Activated T-cell treated with anti-CD3 and anti-CD28 coated beads, Interleukin-2, amount 50 U/mL, for 4 hours (primary cell): Measurements from ENCODE around the gene CAMK2G. TPM values are rescaled to one million over a fixed set of nuclear protein-coding genes. Genes with fewer than 3 reads are reported as not detected.
"Not testable (repeated sequence)": the region's sequence is repeated elsewhere in the genome, so short reads cannot be mapped to it uniquely, and the experiment has no call there.

Experiments
- ATAC-seq, 2 donors: fragments of 200-7000 bp; cut with Tn5 transposase; one replicate each; pipeline ENCODE4 v1.10.0; 2021
- DNase-seq: peaks from one replicate; pipeline ENCODE4 v3.0.0-alpha.2; 2020
- H3K27me3 Mint-ChIP-seq: one replicate; pipeline ENCODE4 v1.8.0; 2021; ENCODE audit warnings: low read depth, mixed read lengths
- H3K36me3 Mint-ChIP-seq: one replicate; pipeline ENCODE4 v1.8.0; 2022; ENCODE audit warnings: mixed read lengths; ENCODE audit not compliant: insufficient read depth
- H3K4me1 Mint-ChIP-seq: one replicate; pipeline ENCODE4 v1.8.0; 2021; ENCODE audit warnings: low read depth, mixed read lengths
- H3K4me3 Mint-ChIP-seq: one replicate; pipeline ENCODE4 v1.8.0; 2021; ENCODE audit warnings: mild to moderate bottlenecking, moderate library complexity, mixed read lengths
- H3K9me3 Mint-ChIP-seq: one replicate; pipeline ENCODE4 v1.8.0; 2021; ENCODE audit warnings: mixed read lengths
- total RNA-seq, 3 donors: library from RNA; stranded (reverse); gene quantifications; one replicate each; pipeline ENCODE4 v1.2.1, GENCODE V29; 2021

Gene CAMK2G
- total RNA-seq, 3 donors from 2014 or later, result 14.5 to 20.7 (median 16.6) TPM

GRCh38 chr10:73802276-73802991, 71.9 kb downstream of the CAMK2G start:
- no peak for DNase-seq
- no peaks in the 10 kb centered on the region for H3K9me3 Mint-ChIP-seq
- no peak overlapping the region for H3K4me3 Mint-ChIP-seq
- peaks cover 43% of the 10 kb centered on the region for H3K36me3 Mint-ChIP-seq
- peaks cover 26% of the 10 kb centered on the region for H3K4me1 Mint-ChIP-seq
- ATAC-seq, result no peak
- H3K27me3 Mint-ChIP-seq, result no peaks in the 10 kb centered on the region

GRCh38 chr10:73801253-73801590, 73.1 kb downstream of the CAMK2G start:
- H3K27me3 Mint-ChIP-seq, result no peaks in the 10 kb centered on the region

GRCh38 chr10:73800560-73801252, 73.6 kb downstream of the CAMK2G start:
- DNase-seq, result no peak
- H3K4me3 Mint-ChIP-seq, result no peak overlapping the region
- peaks cover 33% of the 10 kb centered on the region for H3K36me3 Mint-ChIP-seq
- H3K4me1 Mint-ChIP-seq, result peaks cover 9% of the 10 kb centered on the region
- ATAC-seq, result no peak
- no peaks in the 10 kb centered on the region for H3K9me3 Mint-ChIP-seq
- H3K27me3 Mint-ChIP-seq, result no peaks in the 10 kb centered on the region

More at GRCh38 chr10:73801253-73801590, 73.1 kb downstream of the CAMK2G start:
- Mint-ChIP-seq H3K4me1 (peaks cover 14% of the 10 kb centered on the region), H3K4me3 (no peak overlapping the region), H3K36me3 (peaks cover 35% of the 10 kb centered on the region), H3K9me3 (no peaks in the 10 kb centered on the region)
- ATAC-seq (no peak), DNase-seq (no peak)

DNA sequence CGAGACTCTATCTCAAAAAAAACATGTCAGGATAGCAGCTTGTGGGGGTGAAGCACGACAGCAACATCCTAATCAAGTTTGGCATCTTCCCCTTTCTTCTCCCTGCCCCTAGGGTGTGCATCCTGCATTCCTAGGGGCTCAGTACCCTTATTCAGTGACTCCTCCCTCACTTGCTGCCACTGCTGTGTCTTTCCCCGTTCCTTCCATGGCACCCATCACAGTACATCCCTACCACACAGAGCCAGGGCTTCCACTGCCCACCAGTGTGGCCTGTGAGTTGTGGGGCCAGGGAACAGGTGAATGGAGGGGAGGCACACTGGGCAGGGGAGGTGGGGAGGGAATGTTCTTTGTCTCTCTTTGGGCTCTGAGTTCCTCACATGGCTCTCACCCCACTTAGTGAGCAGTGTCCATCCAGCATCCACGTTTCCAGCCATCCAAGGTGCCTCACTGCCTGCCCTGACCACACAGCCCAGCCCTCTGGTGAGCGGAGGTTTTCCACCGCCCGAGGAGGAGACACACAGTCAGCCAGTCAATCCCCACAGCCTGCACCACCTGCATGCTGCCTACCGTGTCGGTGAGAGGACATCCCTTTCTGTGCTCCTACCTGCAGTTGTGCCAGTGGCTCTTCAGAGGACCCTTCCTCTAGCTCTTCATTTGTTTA, 74.3 kb downstream of the CAMK2G start:
- DNase-seq (no peak), ATAC-seq (no peak)
- H3K9me3 Mint-ChIP-seq, result no peaks in the 10 kb centered on the region
- peaks cover 6% of the 10 kb centered on the region for H3K4me1 Mint-ChIP-seq
- no peak overlapping the region for H3K4me3 Mint-ChIP-seq
- H3K27me3 Mint-ChIP-seq, result no peaks in the 10 kb centered on the region
- H3K36me3 Mint-ChIP-seq, result peaks cover 29% of the 10 kb centered on the region

DNA sequence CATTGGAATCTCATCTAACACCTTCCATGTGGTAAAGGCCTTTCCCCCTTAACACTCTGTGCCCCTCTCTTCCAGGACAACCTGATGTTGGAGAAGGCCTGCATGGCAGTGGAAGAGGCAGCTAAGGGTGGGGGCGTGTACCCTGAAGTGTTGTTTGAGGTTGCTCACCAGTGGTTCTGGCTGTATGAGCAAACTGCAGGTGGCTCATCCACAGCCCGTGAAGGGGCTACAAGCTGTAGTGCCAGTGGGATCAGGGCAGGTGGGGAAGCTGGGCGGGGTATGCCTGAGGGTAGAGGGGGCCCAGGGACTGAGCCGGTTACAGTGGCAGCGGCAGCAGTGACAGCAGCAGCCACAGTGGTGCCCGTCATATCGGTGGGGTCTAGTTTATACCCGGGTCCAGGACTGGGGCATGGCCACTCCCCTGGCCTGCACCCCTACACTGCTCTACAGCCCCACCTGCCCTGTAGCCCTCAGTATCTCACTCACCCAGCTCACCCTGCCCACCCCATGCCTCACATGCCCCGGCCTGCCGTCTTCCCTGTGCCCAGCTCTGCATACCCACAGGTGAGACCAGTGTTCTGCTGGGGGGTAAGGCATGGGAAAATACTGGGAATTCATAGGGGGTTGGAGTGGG, 75.3 kb downstream of the CAMK2G start:
- Mint-ChIP-seq H3K9me3 (no peaks in the 10 kb centered on the region), H3K27me3 (no peaks in the 10 kb centered on the region), H3K36me3 (peaks cover 32% of the 10 kb centered on the region), H3K4me1 (peaks cover 5% of the 10 kb centered on the region), H3K4me3 (no peak overlapping the region)
- DNase-seq (no peak), ATAC-seq (peak in 1 of 2 donors; percentile 29)

GRCh38 chr10:73798087-73798486, 76.3 kb downstream of the CAMK2G start:
- peaks cover 1% of the 10 kb centered on the region for H3K4me1 Mint-ChIP-seq

DNA sequence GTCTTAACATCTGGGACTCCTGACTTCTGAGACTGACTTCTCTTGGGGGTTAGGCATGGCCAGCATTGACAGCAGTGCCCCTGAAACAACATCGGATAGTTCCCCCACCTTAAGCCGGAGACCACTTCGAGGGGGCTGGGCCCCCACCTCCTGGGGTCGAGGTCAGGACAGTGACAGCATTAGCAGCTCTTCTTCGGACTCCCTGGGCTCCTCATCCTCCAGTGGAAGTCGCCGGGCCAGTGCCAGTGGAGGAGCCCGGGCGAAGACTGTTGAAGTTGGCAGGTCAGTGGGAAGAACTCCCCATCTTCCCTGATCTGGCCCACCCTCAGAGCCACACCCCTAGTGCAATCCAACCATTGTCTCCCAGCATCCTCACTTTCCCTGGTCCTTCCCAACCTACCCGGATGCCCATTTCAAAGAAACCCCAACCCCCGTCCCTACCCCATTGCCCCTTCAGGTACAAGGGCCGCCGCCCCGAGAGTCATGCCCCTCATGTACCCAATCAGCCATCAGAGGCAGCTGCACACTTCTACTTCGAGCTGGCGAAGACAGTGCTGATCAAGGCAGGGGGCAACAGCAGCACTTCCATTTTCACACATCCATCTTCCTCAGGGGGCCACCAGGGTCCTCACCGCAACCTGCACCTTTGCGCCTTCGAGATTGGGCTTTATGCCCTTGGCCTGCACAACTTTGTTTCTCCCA, 76.9 kb downstream of the CAMK2G start:
- Mint-ChIP-seq H3K27me3 (no peaks in the 10 kb centered on the region), H3K4me1 (peaks cover 1% of the 10 kb centered on the region), H3K36me3 (peaks cover 31% of the 10 kb centered on the region), H3K9me3 (no peaks in the 10 kb centered on the region), H3K4me3 (no peak overlapping the region)
- DNase-seq (no peak), ATAC-seq (no peak)

More at GRCh38 chr10:73798087-73798486, 76.3 kb downstream of the CAMK2G start:
- Mint-ChIP-seq H3K27me3 (no peaks in the 10 kb centered on the region), H3K9me3 (no peaks in the 10 kb centered on the region), H3K4me3 (no peak overlapping the region), H3K36me3 (peaks cover 32% of the 10 kb centered on the region)
- no peak for ATAC-seq
- DNase-seq, result no peak

DNA sequence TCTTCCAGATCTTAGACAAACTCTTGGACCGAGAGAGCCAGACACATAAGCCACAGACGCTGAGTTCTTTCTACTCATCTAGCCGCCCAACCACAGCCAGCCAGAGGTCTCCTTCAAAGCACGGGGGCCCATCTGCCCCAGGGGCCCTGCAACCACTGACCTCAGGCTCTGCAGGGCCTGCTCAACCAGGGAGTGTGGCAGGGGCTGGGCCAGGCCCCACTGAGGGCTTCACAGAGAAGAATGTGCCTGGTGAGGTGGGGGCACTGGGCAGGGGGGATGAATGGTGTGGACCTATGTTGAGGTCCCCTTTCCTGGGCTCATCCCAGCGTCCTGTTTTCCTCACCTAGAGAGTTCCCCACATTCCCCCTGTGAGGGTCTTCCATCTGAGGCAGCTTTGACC, 77.6 kb downstream of the CAMK2G start:
- peaks cover 1% of the 10 kb centered on the region for H3K4me1 Mint-ChIP-seq
- peaks cover 29% of the 10 kb centered on the region for H3K36me3 Mint-ChIP-seq
- DNase-seq (no peak), ATAC-seq (no peak)
- no peaks in the 10 kb centered on the region for H3K27me3 Mint-ChIP-seq
- H3K9me3 Mint-ChIP-seq, result no peaks in the 10 kb centered on the region
- H3K4me3 Mint-ChIP-seq, result no peak overlapping the region

GRCh38 chr10:73796035-73796434, 78.3 kb downstream of the CAMK2G start:
- not testable (repeated sequence) for ATAC-seq, H3K4me3 Mint-ChIP-seq, H3K4me1 Mint-ChIP-seq, H3K27me3 Mint-ChIP-seq, H3K9me3 Mint-ChIP-seq, DNase-seq
- H3K36me3 Mint-ChIP-seq, result peaks cover 33% of the 10 kb centered on the region

- H3K4me1 Mint-ChIP-seq, H3K9me3 Mint-ChIP-seq: not testable (repeated sequence)
- H3K36me3 Mint-ChIP-seq, result peaks cover 36% of the 10 kb centered on the region
These were observed 78.9 kb downstream of the CAMK2G start for GRCh38 chr10:73795491-73795890.

GRCh38 chr10:73793456-73793855, 80.9 kb downstream of the CAMK2G start:
- H3K4me1 Mint-ChIP-seq, result peaks cover 2% of the 10 kb centered on the region
- ATAC-seq (no peak), DNase-seq (no peak)
- no peaks in the 10 kb centered on the region for H3K9me3 Mint-ChIP-seq
- peaks cover 44% of the 10 kb centered on the region for H3K36me3 Mint-ChIP-seq
- no peaks in the 10 kb centered on the region for H3K27me3 Mint-ChIP-seq
- no peak overlapping the region for H3K4me3 Mint-ChIP-seq

More at GRCh38 chr10:73795491-73795890, 78.9 kb downstream of the CAMK2G start:
- not testable (repeated sequence) for DNase-seq, H3K27me3 Mint-ChIP-seq, H3K4me3 Mint-ChIP-seq, ATAC-seq

GRCh38 chr10:73791871-73792400, 82.4 kb downstream of the CAMK2G start:
- Mint-ChIP-seq H3K4me1 (peaks cover 9% of the 10 kb centered on the region), H3K9me3 (no peaks in the 10 kb centered on the region), H3K4me3 (no peak overlapping the region), H3K27me3 (no peaks in the 10 kb centered on the region), H3K36me3 (peaks cover 39% of the 10 kb centered on the region)
- DNase-seq (no peak), ATAC-seq (no peak)

DNA sequence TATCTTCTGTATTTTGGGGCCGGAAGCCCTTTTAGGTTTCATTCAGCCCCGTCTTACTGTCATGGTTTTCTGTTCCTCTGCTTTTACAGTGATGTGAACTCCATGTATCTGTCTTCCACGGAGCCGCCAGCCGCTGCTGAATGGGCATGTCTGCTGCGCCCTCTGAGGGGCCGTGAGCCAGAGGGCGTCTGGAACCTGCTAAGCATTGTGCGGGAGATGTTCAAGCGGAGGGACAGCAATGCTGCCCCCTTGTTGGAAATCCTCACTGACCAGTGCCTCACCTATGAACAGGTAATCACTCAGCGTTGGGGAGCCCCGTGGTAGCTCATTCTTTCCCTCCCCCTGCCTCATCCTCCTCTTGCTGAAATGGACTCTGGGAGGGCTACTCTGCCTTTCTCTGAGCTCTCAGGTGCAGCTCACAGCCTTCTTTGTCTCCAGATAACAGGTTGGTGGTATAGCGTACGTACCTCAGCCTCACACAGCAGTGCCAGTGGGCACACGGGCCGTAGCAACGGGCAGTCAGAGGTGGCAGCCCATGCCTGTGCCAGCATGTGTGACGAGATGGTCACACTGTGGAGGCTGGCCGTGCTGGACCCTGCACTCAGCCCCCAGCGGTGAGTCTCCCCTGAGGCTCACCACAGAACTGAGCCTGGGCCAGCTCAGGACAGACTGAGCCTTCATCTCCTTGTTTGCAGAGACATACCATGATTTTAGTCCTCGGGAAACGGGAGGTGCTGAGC, 83.3 kb downstream of the CAMK2G start:
- ATAC-seq (no peak), DNase-seq (no peak)
- H3K4me1 Mint-ChIP-seq, result peaks cover 16% of the 10 kb centered on the region
- H3K4me3 Mint-ChIP-seq, result no peak overlapping the region
- peaks cover 33% of the 10 kb centered on the region for H3K36me3 Mint-ChIP-seq
- no peaks in the 10 kb centered on the region for H3K27me3 Mint-ChIP-seq
- H3K9me3 Mint-ChIP-seq, result no peaks in the 10 kb centered on the region
